Mesothelial cell of epicardium (in vitro differentiated cells): ENCODE data around the gene ZC3H10. TPM values are rescaled to one million over a fixed set of nuclear protein-coding genes. Genes with fewer than 3 reads are reported as not detected.

ENCODE experiments used
- DNase-seq, 2 experiments: peaks; one replicate each; pipeline ENCODE4 v3.0.0; 2021; ENCODE audit warnings: low spot score in 2 of 2; ENCODE audit not compliant: unreplicated experiment in 2 of 2
- H3K27ac Mint-ChIP-seq: 2 replicates; pipeline ENCODE4 v1.8.0; 2021; ENCODE audit warnings: mixed read lengths
- H3K27me3 Mint-ChIP-seq: 2 replicates; pipeline ENCODE4 v1.8.0; 2021; ENCODE audit warnings: low read depth, mixed read lengths
- H3K36me3 Mint-ChIP-seq: 2 replicates; pipeline ENCODE4 v1.8.0; 2021; ENCODE audit warnings: mixed read lengths
- H3K4me1 Mint-ChIP-seq: 2 replicates; pipeline ENCODE4 v1.8.0; 2021; ENCODE audit warnings: mixed read lengths
- H3K4me3 Mint-ChIP-seq: 2 replicates; pipeline ENCODE4 v1.8.0; 2021; ENCODE audit warnings: mild to moderate bottlenecking, moderate library complexity, mixed read lengths
- H3K9me3 Mint-ChIP-seq: 2 replicates; pipeline ENCODE4 v1.8.0; 2021; ENCODE audit warnings: mixed read lengths
- total RNA-seq: library from RNA; stranded (reverse); gene quantifications from 3 replicates; pipeline ENCODE4 v1.2.1, GENCODE V29; 2021
- TF ChIP-seq, protein P1 (sequence below): fragments of 200-600 bp; sonication (generic); IDR thresholded peaks from one replicate; pipeline ENCODE4 v1.5.0; 2021; ENCODE audit warnings: antibody characterized with exemption; ENCODE audit not compliant: unreplicated experiment

The ZC3H10 gene
- total RNA-seq, 1 donor from 2014 or later: 7.8 TPM

DNA sequence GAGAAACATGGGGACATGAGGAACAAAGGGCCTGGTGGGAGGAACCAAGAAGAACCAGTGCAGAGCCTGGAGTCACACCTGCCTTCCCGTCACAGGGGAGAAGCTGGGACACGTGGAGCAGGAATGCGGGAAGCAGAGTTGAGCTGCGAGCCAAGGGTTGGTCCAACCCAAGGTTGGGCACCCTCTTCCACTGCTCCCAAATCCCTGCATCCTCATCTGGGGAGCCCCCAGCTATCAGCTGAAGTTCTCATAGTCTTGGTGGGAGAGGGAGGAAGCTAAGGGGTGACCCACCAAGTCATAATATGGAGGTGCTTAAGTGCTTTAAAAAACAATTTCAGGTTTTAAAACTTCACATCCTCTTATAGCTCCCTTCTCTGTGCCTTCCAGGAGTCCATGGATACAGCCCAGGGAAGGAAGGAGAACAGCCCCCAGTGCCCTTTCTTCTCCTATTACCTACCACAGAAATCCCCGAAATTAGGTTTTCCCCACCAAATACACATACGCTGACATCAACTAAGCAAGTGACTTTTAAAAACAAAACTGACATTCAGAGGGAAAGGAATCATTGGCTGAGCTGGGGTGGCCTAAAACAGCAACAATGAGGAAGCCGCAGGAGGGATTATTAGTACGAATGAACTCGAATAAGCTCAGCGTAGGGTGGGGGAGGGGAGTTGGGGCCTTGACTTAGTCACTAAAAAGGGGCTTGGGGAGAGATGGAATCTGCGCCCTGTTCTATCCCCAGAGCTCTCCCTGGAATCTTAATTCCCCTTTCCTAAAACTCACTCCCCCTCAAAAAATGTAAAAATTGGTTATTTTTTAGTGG lies 44.6 kb downstream of the ZC3H10 start:
- TF ChIP-seq, protein P1, sequence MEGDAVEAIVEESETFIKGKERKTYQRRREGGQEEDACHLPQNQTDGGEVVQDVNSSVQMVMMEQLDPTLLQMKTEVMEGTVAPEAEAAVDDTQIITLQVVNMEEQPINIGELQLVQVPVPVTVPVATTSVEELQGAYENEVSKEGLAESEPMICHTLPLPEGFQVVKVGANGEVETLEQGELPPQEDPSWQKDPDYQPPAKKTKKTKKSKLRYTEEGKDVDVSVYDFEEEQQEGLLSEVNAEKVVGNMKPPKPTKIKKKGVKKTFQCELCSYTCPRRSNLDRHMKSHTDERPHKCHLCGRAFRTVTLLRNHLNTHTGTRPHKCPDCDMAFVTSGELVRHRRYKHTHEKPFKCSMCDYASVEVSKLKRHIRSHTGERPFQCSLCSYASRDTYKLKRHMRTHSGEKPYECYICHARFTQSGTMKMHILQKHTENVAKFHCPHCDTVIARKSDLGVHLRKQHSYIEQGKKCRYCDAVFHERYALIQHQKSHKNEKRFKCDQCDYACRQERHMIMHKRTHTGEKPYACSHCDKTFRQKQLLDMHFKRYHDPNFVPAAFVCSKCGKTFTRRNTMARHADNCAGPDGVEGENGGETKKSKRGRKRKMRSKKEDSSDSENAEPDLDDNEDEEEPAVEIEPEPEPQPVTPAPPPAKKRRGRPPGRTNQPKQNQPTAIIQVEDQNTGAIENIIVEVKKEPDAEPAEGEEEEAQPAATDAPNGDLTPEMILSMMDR: no peak
- H3K27me3 Mint-ChIP-seq: no peaks in the 10 kb centered on the region
- H3K27ac Mint-ChIP-seq: peak overlapping the region; percentile 66
- no peak for DNase-seq
- H3K36me3 Mint-ChIP-seq: peaks cover 34% of the 10 kb centered on the region
- peaks cover 29% of the 10 kb centered on the region for H3K4me1 Mint-ChIP-seq
- H3K9me3 Mint-ChIP-seq: no peaks in the 10 kb centered on the region
- H3K4me3 Mint-ChIP-seq: no peak overlapping the region

DNA sequence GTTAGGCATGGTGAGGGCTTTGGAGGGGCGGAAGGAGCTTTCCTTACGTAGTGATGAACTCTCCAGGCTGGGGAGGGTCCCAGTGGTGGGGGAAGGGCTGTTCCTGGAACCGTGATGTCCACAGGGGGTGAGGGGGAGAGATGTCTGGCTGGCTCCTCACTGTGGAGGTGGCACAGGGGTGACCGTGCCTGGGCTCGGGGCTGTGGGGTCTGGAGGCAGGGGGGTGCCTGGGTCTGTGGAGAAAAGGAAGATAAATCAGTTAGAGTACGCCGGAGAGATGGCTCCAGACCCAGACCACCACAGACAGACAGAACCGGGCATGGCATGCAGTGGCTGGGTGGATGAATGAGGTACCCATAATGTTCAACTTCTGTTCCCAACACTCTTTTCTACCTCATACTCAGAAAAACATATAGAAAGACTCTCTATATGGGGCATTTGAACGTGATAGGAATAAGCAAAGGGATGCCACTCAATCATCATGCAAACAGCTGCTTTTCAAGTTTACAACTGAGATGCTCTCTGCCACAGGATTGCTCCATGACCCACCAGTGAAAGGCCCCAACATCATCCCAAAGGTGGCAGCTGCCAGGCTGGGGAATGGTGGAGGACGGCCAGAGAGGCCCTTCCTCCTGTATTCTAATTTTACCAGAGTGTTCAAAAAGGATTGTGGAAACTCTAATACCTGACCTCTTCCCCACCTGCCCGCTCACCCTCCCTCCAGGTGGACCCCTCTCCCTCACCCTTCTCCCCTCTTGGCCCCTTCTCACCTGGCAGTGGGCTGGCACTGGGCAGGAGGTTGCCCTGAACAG lies 45.7 kb downstream of the ZC3H10 start:
- Mint-ChIP-seq H3K27ac (peak overlapping the region; percentile 66), H3K9me3 (no peaks in the 10 kb centered on the region), H3K4me3 (no peak overlapping the region), H3K36me3 (peaks cover 38% of the 10 kb centered on the region), H3K4me1 (peaks cover 28% of the 10 kb centered on the region), H3K27me3 (no peaks in the 10 kb centered on the region)
- TF ChIP-seq, protein P1: no peak
- DNase-seq: no peak

DNA sequence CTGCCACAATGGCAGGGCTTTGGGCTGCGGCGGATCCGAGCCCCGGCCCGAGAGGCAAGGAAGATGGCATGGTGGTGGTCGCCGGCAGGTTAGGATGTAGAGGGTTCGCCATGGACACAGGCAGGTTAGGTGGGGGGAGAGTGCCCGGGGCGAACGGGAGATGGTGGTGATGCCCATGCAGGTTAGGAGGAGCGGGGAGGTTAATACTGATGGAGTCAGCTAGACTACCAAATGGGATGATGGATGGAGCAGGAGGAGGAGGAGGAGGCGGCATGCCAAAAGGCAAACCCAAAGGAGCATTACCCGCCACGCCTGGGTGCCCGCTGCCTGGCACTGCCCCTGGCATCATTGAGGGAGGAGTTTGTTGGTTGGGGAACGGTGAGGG lies 46.3 kb downstream of the ZC3H10 start:
- no peak for DNase-seq
- no peaks in the 10 kb centered on the region for H3K9me3 Mint-ChIP-seq
- TF ChIP-seq, protein P1: no peak
- no peak overlapping the region for H3K4me3 Mint-ChIP-seq
- H3K36me3 Mint-ChIP-seq: peaks cover 38% of the 10 kb centered on the region
- peak overlapping the region; percentile 50 for H3K27ac Mint-ChIP-seq
- peaks cover 23% of the 10 kb centered on the region for H3K4me1 Mint-ChIP-seq
- no peaks in the 10 kb centered on the region for H3K27me3 Mint-ChIP-seq

DNA sequence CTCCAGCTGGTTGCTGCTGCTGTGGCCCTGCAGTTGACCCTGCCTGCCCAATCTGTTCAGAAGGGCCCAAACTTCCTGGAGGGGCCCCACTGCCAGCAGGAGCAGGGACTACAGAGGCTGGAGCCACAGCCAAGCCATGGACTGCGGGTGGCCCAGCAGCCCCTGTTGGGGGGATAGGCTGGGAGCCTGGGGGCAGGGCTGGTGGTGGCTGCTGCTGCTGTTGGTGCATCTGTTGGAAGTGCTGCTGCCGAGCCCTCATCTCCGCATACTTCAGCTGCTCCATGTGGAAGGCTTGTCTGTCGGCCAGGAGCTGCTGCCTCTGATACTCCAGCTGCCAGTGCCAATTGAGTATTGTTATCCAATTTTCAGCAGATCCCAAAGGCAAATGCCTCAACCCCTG lies 47.3 kb downstream of the ZC3H10 start:
- no peak for DNase-seq
- no peaks in the 10 kb centered on the region for H3K9me3 Mint-ChIP-seq
- TF ChIP-seq, protein P1: no peak
- H3K36me3 Mint-ChIP-seq: peaks cover 40% of the 10 kb centered on the region
- no peaks in the 10 kb centered on the region for H3K27me3 Mint-ChIP-seq
- no peak overlapping the region for H3K27ac Mint-ChIP-seq
- H3K4me1 Mint-ChIP-seq: peaks cover 13% of the 10 kb centered on the region
- H3K4me3 Mint-ChIP-seq: no peak overlapping the region

DNA sequence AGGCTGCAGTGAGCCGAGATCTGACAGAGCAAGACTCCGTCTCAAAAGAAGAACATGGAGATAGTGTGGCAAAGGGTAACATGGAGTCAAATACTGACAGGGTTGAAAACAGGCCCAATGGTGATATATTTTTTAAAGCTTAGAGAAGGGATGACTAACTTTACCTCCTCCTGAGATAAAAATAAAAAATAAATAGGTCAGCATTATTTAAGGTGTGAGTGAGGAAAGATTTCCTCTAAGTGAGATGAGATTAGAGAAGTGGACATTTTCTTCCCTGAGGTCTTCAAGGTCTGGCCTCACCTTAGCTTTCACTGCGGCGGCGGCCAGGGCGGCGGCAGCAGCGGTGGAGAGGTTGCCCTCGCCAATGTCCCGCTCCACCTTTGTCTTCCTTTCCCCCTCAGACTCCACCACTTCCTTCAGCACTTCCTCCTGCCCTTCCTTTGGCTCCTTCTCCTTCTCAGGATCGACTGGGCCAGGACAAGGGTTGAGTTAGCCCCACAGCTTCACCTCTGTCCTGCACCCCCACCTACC lies 51.2 kb downstream of the ZC3H10 start:
- no peak overlapping the region for H3K4me3 Mint-ChIP-seq
- no peak overlapping the region for H3K27ac Mint-ChIP-seq
- H3K9me3 Mint-ChIP-seq: no peaks in the 10 kb centered on the region
- no peaks in the 10 kb centered on the region for H3K4me1 Mint-ChIP-seq
- DNase-seq: no peak
- TF ChIP-seq, protein P1: no peak
- no peaks in the 10 kb centered on the region for H3K27me3 Mint-ChIP-seq
- peaks cover 41% of the 10 kb centered on the region for H3K36me3 Mint-ChIP-seq
